ENCODE measurements around the gene PDSS1.
"Not testable (repeated sequence)": the region's sequence is repeated elsewhere in the genome, so short reads cannot be mapped to it uniquely, and the experiment has no call there.

Gene PDSS1

DNA sequence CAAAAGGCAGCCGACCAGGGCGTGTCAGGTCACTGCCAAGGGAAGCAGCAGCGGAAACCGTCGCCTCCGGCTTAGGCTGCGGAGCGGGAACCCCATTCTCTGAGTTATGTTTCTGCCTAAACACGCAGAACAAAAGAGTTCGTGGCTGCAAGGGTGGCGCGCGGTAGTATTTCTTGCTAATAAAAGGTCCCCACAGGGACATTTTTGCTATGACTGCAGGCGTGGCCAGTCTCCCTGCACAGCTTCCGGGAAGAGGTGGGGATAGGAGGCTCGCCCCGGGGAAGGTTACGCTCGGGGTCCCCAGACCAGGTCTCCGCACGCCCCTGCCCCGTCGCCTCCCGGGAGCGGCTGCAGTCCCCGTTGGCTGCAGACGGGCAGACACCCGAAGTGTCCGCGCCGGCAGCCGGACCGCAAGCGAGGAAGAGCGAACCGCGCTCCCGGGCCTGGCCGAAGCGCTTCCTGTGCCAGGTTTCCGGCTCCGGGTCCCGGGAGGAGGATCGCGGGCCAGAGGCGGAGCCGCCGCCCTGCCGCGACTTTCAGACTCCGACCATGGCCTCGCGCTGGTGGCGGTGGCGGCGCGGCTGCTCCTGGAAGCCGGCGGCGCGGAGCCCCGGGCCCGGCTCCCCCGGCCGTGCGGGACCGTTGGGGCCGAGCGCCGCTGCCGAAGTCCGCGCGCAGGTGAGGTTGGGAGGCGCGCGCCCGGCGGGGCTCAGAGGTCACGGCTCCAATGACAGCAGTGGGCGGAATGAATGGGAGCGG, at the start of gene PDSS1:
PDSS1 (plus strand) TSS at position 539 of the 759 bp plus-strand sequence; CDS start at position 550, 11 bp downstream.
- intact Hi-C loops (cut with DNase I) = loop anchor here (2.0 kb wide), 1 partner anchor 163 kb away; the partner anchor contains the start of gene ABI1
- DNase-seq = peak; percentile 70 to 96 (median 78)

DNA sequence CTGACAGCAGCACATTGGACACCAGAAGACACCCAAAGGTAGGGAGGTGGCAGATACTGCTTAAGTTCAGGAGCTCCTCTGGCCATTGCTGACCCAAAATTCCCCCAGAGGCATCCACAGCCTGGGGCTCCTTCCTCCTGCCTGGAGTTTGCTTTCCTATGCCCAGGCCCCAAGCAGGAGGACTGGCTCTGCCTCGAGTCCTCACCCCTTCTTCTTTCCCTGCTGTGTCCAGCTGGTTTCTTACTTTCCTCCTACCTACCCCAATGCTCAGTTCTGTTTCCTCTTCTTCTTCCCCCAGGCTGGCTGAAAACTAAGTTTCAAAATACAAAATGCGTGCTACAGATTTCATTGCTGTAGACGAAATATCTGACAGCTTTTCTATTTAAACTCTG, 49.3 kb upstream of the PDSS1 start:
- DNase-seq; intact Hi-C loops (cut with DNase I): not testable (repeated sequence)

DNA sequence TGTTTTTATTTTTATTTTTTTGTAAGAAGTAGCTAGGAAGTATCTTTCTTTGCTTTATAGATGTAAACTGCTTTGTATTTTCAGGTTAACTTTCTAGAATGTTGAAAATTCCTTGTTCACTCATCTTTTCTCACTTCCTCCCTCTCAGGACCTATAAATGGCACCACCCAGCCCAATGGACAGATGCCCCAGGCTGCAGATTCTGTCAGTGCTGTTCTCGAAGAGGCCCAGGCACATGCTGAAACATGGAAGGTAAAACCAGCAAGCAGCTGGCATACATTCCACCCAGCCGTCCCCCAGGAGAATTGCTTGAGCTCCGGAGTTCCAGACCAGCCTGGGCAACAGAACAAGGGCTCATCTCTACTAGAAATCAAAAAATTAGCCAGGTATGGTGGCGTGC, 47.1 kb upstream of the PDSS1 start:
- peak in 3 of 10 donors; percentile 20 to 86 (median 22) for DNase-seq
- intact Hi-C loops (cut with DNase I) = no loop called here

DNA sequence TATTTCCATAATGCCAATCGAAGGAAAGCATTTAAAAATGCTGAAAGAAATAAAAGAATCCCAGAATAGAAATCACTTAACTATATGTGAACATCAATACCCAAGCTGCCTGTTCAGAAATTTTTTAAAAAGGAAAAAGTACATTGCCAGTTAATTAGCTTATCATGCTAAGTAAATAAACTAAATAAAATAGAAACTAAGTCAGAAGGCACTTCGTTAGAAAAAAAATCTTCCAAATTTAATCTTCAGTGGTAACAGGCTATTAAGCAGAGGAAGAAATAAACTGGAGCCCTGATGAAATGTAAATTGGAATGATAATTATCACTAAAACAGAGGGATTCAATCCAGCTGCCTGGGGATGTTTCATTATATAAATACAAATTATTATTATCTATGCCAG, 46.0 kb upstream of the PDSS1 start:
- intact Hi-C loops (cut with DNase I) = not testable (repeated sequence)

GRCh38 chr10:26653004-26653403, 44.5 kb upstream of the PDSS1 start:
- intact Hi-C loops (cut with DNase I) = no loop called here
- DNase-seq = peak in 1 of 10 donors; percentile 74

More for the DNA sequence above, 46.0 kb upstream of the PDSS1 start:
- not testable (repeated sequence) for DNase-seq

GRCh38 chr10:26655746-26656145, 41.8 kb upstream of the PDSS1 start:
- DNase-seq = no peak
- intact Hi-C loops (cut with DNase I) = no loop called here

- DNase-seq = no peak
- intact Hi-C loops (cut with DNase I) = no loop called here
Observed at GRCh38 chr10:26662864-26663263, 34.6 kb upstream of the PDSS1 start.

GRCh38 chr10:26665080-26666048, 32.1 kb upstream of the PDSS1 start:
- intact Hi-C loops (cut with DNase I) = no loop called here

GRCh38 chr10:26675873-26676257, 21.6 kb upstream of the PDSS1 start:
- no peak for DNase-seq
- intact Hi-C loops (cut with DNase I) = no loop called here

More at GRCh38 chr10:26665080-26666048, 32.1 kb upstream of the PDSS1 start:
- DNase-seq = no peak

DNA sequence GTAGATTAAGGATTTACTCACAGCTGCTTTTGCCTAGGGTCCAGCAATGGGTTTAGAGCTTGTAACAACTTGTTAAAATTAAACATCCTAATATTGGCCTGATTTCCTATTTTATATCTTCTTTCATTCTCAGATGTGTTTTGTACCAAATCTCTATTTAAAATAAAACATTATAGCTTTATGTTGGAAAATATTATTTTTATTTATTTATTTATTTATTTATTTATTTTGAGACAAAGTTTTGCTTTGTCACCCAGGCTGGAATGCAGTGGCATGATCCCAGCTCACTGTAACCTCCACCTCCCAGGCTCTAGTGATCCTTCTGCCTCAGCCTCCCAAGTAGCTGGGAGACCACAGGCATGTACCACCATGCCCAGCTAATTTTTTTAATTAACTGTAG, 17.9 kb upstream of the PDSS1 start:
- no peak for DNase-seq
- intact Hi-C loops (cut with DNase I) = no loop called here

- DNase-seq = no peak
- intact Hi-C loops (cut with DNase I) = loop anchor here (5.0 kb wide), 1 partner anchor 201 kb away; no protein-coding TSS in a partner anchor
Observed at GRCh38 chr10:26681076-26681475, 16.4 kb upstream of the PDSS1 start.

DNA sequence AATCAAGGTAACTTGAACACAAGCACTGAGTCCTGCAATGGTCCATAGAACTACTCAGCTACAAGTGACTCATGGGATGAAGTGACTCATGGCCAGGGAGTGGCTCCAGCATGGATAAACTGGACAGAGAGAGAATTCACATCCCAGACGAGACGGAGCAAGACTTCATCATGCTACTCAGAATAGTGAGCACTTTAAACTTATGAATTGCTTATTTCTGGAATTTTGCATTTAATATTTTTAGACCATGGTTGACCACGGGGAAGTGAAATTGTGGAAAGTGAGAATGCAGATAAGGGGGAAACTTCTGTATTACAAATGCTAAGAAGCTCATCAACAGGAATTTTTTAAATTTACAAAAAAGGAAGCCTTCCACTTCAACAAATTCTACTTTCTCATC, 15.5 kb upstream of the PDSS1 start:
- intact Hi-C loops (cut with DNase I) = loop anchor here (5.0 kb wide), 1 partner anchor 200 kb away; no protein-coding TSS in a partner anchor
- not testable (repeated sequence) for DNase-seq

- intact Hi-C loops (cut with DNase I) = loop anchor here (5.0 kb wide), 1 partner anchor 199 kb away; no protein-coding TSS in a partner anchor
- no peak for DNase-seq
Observed at GRCh38 chr10:26682931-26683330, 14.6 kb upstream of the PDSS1 start.

DNA sequence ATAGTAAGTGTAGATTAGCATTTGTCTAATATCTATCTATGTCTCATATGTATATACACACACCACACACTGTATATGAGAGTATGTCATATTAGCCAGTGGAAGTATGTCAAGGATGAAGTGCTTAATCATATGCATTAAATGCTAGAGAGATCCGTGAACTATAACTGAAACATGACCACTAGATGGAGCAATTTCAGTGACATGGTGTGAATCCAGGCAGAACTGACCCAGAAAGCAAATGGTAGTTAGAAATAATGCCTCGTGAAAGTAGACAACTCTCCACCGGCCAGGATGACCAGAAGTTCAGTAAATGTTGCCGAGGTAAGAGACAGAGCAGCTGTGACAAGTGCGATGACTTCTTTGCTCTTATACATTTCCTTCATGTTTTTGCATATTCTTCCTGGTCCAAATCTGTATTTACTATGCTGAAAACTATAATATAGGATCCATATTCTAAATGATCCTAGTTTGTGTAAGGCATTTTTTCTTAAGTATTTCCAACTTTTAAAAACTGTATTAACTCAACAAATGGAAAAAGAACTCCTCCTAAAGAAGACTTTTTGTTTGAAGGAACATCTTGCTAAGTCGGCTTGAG, 12.7 kb upstream of the PDSS1 start:
- not testable (repeated sequence) for DNase-seq
- intact Hi-C loops (cut with DNase I) = loop anchor here (5.0 kb wide), 1 partner anchor 198 kb away; no protein-coding TSS in a partner anchor

- intact Hi-C loops (cut with DNase I) = no loop called here
- no peak for DNase-seq
Observed at GRCh38 chr10:26685441-26685840, 12.1 kb upstream of the PDSS1 start.

GRCh38 chr10:26689399-26689798, 8.1 kb upstream of the PDSS1 start:
- intact Hi-C loops (cut with DNase I) = no loop called here
- no peak for DNase-seq

- DNase-seq = no peak
- intact Hi-C loops (cut with DNase I) = no loop called here
Observed at GRCh38 chr10:26690731-26691475, 6.6 kb upstream of the PDSS1 start.

GRCh38 chr10:26694536-26694935, 3.0 kb upstream of the PDSS1 start:
- intact Hi-C loops (cut with DNase I); DNase-seq: not testable (repeated sequence)

DNA sequence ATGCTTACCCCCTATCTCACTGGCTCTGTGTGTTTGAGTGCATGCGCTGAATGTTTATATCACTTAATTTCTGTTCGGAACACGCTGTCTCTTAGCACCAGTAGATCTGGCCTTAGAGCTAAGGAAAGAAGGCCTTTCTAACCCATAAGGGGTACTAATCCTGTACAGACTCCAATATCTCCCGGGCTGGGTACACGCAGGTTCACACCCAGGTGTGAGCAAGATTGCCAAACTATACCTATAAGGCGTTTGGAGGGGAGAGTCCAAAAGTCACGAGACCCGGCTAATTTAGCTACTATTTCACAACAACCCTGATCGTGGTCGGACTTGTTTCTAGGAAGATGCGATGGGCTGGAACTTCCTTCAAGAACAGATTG, 727 bp upstream of the PDSS1 start:
- no peak for DNase-seq
- intact Hi-C loops (cut with DNase I) = loop anchor here (2.0 kb wide), 1 partner anchor 164 kb away; the partner anchor contains the start of gene ABI1
